NCI-H526 (cell line): ENCODE measurements around the gene ST6GALNAC3.
"Not testable (repeated sequence)": the region's sequence is repeated elsewhere in the genome, so short reads cannot be mapped to it uniquely, and the experiment has no call there.

ENCODE experiments used
- DNase-seq, 2 experiments: peaks; one replicate each; lab custom pipeline; 2025; lab: John Stamatoyannopoulos, UW

The ST6GALNAC3 gene

GRCh38 chr1:76106719-76107235, 32.2 kb downstream of the ST6GALNAC3 start:
- no peak for DNase-seq

- no peak for DNase-seq
Measured at GRCh38 chr1:76109404-76109803, 34.9 kb downstream of the ST6GALNAC3 start.

- no peak for DNase-seq
Measured at GRCh38 chr1:76109901-76110560, 35.5 kb downstream of the ST6GALNAC3 start.

- no peak for DNase-seq
Measured at GRCh38 chr1:76110666-76111065, 36.1 kb downstream of the ST6GALNAC3 start.

- not testable (repeated sequence) for DNase-seq
Measured at GRCh38 chr1:76112321-76112720, 37.8 kb downstream of the ST6GALNAC3 start.

GRCh38 chr1:76113446-76113845, 38.9 kb downstream of the ST6GALNAC3 start:
- DNase-seq, result no peak

- no peak for DNase-seq
Measured at GRCh38 chr1:76115171-76115570, 40.6 kb downstream of the ST6GALNAC3 start.

GRCh38 chr1:76121850-76122249, 47.3 kb downstream of the ST6GALNAC3 start:
- peak in 1 of 2 experiments; percentile 20 for DNase-seq

GRCh38 chr1:76122271-76122670, 47.7 kb downstream of the ST6GALNAC3 start:
- no peak for DNase-seq

GRCh38 chr1:76123411-76124064, 49.0 kb downstream of the ST6GALNAC3 start:
- DNase-seq, result not testable (repeated sequence)

- DNase-seq, result no peak
Measured at GRCh38 chr1:76124196-76124595, 49.6 kb downstream of the ST6GALNAC3 start.

GRCh38 chr1:76125473-76126219, 51.1 kb downstream of the ST6GALNAC3 start:
- DNase-seq, result no peak

- no peak for DNase-seq
Measured at GRCh38 chr1:76128096-76128495, 53.5 kb downstream of the ST6GALNAC3 start.

- no peak for DNase-seq
Measured at GRCh38 chr1:76129731-76130130, 55.2 kb downstream of the ST6GALNAC3 start.

- DNase-seq, result no peak
Measured at GRCh38 chr1:76130992-76131391, 56.4 kb downstream of the ST6GALNAC3 start.

GRCh38 chr1:76133977-76134376, 59.4 kb downstream of the ST6GALNAC3 start:
- no peak for DNase-seq

GRCh38 chr1:76135835-76136234, 61.3 kb downstream of the ST6GALNAC3 start:
- DNase-seq, result peak in 1 of 2 experiments; percentile 17

GRCh38 chr1:76136894-76137293, 62.3 kb downstream of the ST6GALNAC3 start:
- no peak for DNase-seq

- DNase-seq, result no peak
Measured at GRCh38 chr1:76137746-76138145, 63.2 kb downstream of the ST6GALNAC3 start.

- peak in 1 of 2 experiments; percentile 13 for DNase-seq
Measured at GRCh38 chr1:76138217-76138616, 63.7 kb downstream of the ST6GALNAC3 start.

GRCh38 chr1:76140227-76140626, 65.7 kb downstream of the ST6GALNAC3 start:
- peak in 1 of 2 experiments; percentile 29 for DNase-seq

- DNase-seq, result no peak
Measured at GRCh38 chr1:76141929-76142328, 67.4 kb downstream of the ST6GALNAC3 start.
